Peyer's patch (tissue), 4 donors: ENCODE data around the gene NXT1.

Experiments used
- POLR2A ChIP-seq, 2 donors: fragments of 450-650 bp; IDR thresholded peaks; one replicate each; pipeline ENCODE4 v1.5.1; 2017; ENCODE audit warnings: antibody characterized with exemption in 2 of 2, mild to moderate bottlenecking in 2 of 2, moderate library complexity in 2 of 2
- TF ChIP-seq, protein P1 (sequence below), 6 experiments: fragments of 450-650 bp in 4 of 6; fragments of 200-600 bp in 2 of 6; sonication (generic) in 1 of 6; IDR thresholded peaks; one replicate each; pipeline ENCODE4 v1.5.1; 2017 to 2019; ENCODE audit warnings: antibody characterized with exemption in 6 of 6, mild to moderate bottlenecking in 3 of 6, moderate library complexity in 1 of 6

DNA sequence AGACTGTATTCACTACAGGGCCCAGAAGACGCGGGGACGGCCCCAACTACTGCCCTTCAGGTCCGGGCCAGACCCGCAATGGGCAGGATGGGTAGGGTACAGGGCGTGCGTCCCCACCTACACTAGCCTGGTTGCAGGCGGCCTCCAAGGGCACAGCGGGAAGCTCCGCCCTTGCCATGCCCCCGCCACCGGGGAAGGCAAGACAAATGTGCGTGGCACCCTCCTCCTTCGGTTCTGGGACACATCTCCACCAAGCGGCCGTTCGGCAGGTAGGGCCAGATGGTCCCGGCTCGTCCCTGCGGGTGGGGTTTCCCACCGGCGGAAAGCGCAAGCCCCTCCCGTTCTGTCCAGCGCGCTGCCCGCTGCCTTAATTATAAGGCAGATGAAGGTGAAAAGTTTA is 5.6 kb downstream of the NXT1 start:
- no peak for TF ChIP-seq POLR2A (IDR thresholded peaks at IDR 0.05)
- TF ChIP-seq, protein P1, sequence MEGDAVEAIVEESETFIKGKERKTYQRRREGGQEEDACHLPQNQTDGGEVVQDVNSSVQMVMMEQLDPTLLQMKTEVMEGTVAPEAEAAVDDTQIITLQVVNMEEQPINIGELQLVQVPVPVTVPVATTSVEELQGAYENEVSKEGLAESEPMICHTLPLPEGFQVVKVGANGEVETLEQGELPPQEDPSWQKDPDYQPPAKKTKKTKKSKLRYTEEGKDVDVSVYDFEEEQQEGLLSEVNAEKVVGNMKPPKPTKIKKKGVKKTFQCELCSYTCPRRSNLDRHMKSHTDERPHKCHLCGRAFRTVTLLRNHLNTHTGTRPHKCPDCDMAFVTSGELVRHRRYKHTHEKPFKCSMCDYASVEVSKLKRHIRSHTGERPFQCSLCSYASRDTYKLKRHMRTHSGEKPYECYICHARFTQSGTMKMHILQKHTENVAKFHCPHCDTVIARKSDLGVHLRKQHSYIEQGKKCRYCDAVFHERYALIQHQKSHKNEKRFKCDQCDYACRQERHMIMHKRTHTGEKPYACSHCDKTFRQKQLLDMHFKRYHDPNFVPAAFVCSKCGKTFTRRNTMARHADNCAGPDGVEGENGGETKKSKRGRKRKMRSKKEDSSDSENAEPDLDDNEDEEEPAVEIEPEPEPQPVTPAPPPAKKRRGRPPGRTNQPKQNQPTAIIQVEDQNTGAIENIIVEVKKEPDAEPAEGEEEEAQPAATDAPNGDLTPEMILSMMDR (IDR thresholded peaks at IDR 0.05): no peak
